ENCODE results near the gene ZNF521. TPM values are rescaled to one million over a fixed set of nuclear protein-coding genes. Genes with fewer than 3 reads are reported as not detected.

The ZNF521 gene
- total and polyA plus RNA-seq, 2 donors (not counting 3 experiments of a cell fraction or from before 2014, with no cell fraction given) = 111 to 168 TPM

GRCh38 chr18:25066516-25066915 is 285.4 kb downstream of the ZNF521 start:
- CTCF ChIA-PET = no interaction called here
- DNase-seq (ENCODE audit: low read depth, low spot score) (no peak), FAIRE-seq (no peak)
- no TSS peak for BruUV-seq (replicated peaks)
- Histone ChIP-seq H3K27me3 (ENCODE audit: control insufficient read depth in 2 of 2, insufficient read depth in 2 of 2, low read length in 2 of 2) (no peaks in the 10 kb centered on the region), H3K4me2 (ENCODE audit: insufficient read depth, low read length) (no peak overlapping the region), H3K4me3 (replicated peaks in 1 of 3; ENCODE audit: insufficient read depth in 1 of 3, low read depth in 1 of 3, low read length in 3 of 3) (no peak overlapping the region), H3K9me1 (replicated peaks; ENCODE audit: control insufficient read depth, extremely low read depth, insufficient read depth, low read length) (no peaks in the 10 kb centered on the region), H2AFZ (ENCODE audit: low read depth, low read length) (no peak overlapping the region), H3K27ac (ENCODE audit: insufficient read depth, low read depth, low read length) (no peak overlapping the region), H3K9ac (replicated peaks; ENCODE audit: extremely low read depth, insufficient read depth, low read length) (no peak overlapping the region), H3K36me3 (ENCODE audit: control insufficient read depth in 2 of 2, extremely low read depth in 1 of 2, insufficient read depth in 2 of 2, low read length in 2 of 2) (peaks cover 0 to 12% of the 10 kb centered on the region in 2 experiments), H3K4me1 (ENCODE audit: control insufficient read depth, extremely low read depth, insufficient read depth, low read length) (peaks cover 3% of the 10 kb centered on the region), H4K20me1 (replicated peaks; ENCODE audit: control insufficient read depth, extremely low read depth, insufficient read depth, low read length) (no peaks in the 10 kb centered on the region), H3K79me2 (ENCODE audit: control insufficient read depth, insufficient read depth, low read length) (no peaks in the 10 kb centered on the region), H3K9me3 (replicated peaks; ENCODE audit: control insufficient read depth, insufficient read depth, low read length) (no peaks in the 10 kb centered on the region)
- TF ChIP-seq JUN (IDR thresholded peaks at IDR 0.05; ENCODE audit: borderline replicate concordance, insufficient read depth, insufficient read length, low read depth) = no peak
- no peak for TF ChIP-seq EZH2 (IDR thresholded peaks at IDR 0.05; ENCODE audit: borderline replicate concordance, low read depth, low read length, severe bottlenecking)
- no peak for TF ChIP-seq MYC (IDR thresholded peaks at IDR 0.05; ENCODE audit: low read depth, low read length)
- TF ChIP-seq, protein P1, sequence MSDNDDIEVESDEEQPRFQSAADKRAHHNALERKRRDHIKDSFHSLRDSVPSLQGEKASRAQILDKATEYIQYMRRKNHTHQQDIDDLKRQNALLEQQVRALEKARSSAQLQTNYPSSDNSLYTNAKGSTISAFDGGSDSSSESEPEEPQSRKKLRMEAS (IDR thresholded peaks at IDR 0.05; ENCODE audit: insufficient read depth, insufficient read length) = no peak
- TF ChIP-seq POLR2AphosphoS5 (IDR thresholded peaks at IDR 0.05; ENCODE audit: insufficient read depth, low read depth, low read length) = no peak
- no peak for TF ChIP-seq FOS (IDR thresholded peaks at IDR 0.05; ENCODE audit: borderline replicate concordance, insufficient read depth, low read length)
- POLR2A ChIA-PET = no interaction called here
- dilution Hi-C loops (cut with MboI; ENCODE audit: extremely low pct_ligation_motif_present, low sequenced_read_pairs) = no loop called here
- intact Hi-C loops (cut with micrococcal nuclease) = no loop called here

DNA sequence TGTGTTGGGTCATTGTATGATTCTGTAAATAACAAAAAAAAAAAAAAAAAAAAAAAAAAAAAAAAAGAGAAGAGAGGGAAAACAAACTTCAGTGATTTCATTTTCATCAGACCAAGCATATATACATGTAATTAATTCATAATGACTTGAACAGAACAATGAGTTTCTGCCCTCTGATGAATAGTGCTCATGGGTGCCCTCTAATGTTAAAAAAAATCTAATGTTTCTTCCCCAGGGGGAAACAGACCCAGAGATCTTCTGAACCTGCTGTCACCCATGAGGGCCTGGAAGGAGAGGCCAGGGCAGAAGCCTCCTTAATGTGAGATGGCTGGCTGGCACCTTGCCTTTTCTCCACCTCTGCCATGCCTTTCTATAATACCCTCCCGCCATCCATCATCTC is 289.2 kb downstream of the ZNF521 start:
- Histone ChIP-seq H3K27me3 (ENCODE audit: control insufficient read depth in 2 of 2, insufficient read depth in 2 of 2, low read length in 2 of 2) (no peaks in the 10 kb centered on the region), H3K9me3 (replicated peaks; ENCODE audit: control insufficient read depth, insufficient read depth, low read length) (no peaks in the 10 kb centered on the region), H4K20me1 (replicated peaks; ENCODE audit: control insufficient read depth, extremely low read depth, insufficient read depth, low read length) (no peaks in the 10 kb centered on the region), H3K4me1 (ENCODE audit: control insufficient read depth, extremely low read depth, insufficient read depth, low read length) (no peaks in the 10 kb centered on the region), H3K4me3 (replicated peaks in 1 of 3; ENCODE audit: insufficient read depth in 1 of 3, low read depth in 1 of 3, low read length in 3 of 3) (no peak overlapping the region), H3K9ac (replicated peaks; ENCODE audit: extremely low read depth, insufficient read depth, low read length) (no peak overlapping the region), H3K4me2 (ENCODE audit: insufficient read depth, low read length) (no peak overlapping the region), H2AFZ (ENCODE audit: low read depth, low read length) (no peak overlapping the region), H3K36me3 (ENCODE audit: control insufficient read depth in 2 of 2, extremely low read depth in 1 of 2, insufficient read depth in 2 of 2, low read length in 2 of 2) (peaks cover 0 to 25% of the 10 kb centered on the region in 2 experiments), H3K79me2 (ENCODE audit: control insufficient read depth, insufficient read depth, low read length) (no peaks in the 10 kb centered on the region), H3K27ac (ENCODE audit: insufficient read depth, low read depth, low read length) (no peak overlapping the region), H3K9me1 (replicated peaks; ENCODE audit: control insufficient read depth, extremely low read depth, insufficient read depth, low read length) (no peaks in the 10 kb centered on the region)
- ChIA-PET POLR2A (no interaction called here), CTCF (no interaction called here)
- intact Hi-C loops (cut with micrococcal nuclease) (no loop called here), dilution Hi-C loops (cut with MboI; ENCODE audit: extremely low pct_ligation_motif_present, low sequenced_read_pairs) (no loop called here)
- FAIRE-seq = no peak
- no TSS peak for BruUV-seq (replicated peaks)
- TF ChIP-seq POLR2A (IDR thresholded peaks at IDR 0.05; ENCODE audit: low read depth, low read length) (no peak), MYC (IDR thresholded peaks at IDR 0.05; ENCODE audit: low read depth, low read length) (no peak), CTCF (IDR thresholded peaks at IDR 0.05; ENCODE audit: extremely low read depth in 1 of 2, insufficient read depth in 1 of 2, low read depth in 1 of 2, low read length in 2 of 2) (no peak), FOS (IDR thresholded peaks at IDR 0.05; ENCODE audit: borderline replicate concordance, insufficient read depth, low read length) (no peak), EZH2 (IDR thresholded peaks at IDR 0.05; ENCODE audit: borderline replicate concordance, low read depth, low read length, severe bottlenecking) (no peak), GATA2 (IDR thresholded peaks at IDR 0.05; ENCODE audit: insufficient read depth, insufficient read length, low read depth, low read length) (no peak), JUN (IDR thresholded peaks at IDR 0.05; ENCODE audit: borderline replicate concordance, insufficient read depth, insufficient read length, low read depth) (no peak), POLR2AphosphoS5 (IDR thresholded peaks at IDR 0.05; ENCODE audit: insufficient read depth, low read depth, low read length) (no peak)
- TF ChIP-seq, protein P1 (IDR thresholded peaks at IDR 0.05; ENCODE audit: insufficient read depth, insufficient read length) = no peak
- no peak for DNase-seq (ENCODE audit: low read depth, low spot score)

Measured in endothelial cell of umbilical vein (primary cell).